GM23338 (cell line): ENCODE results near the gene C11orf98. TPM values are rescaled to one million over a fixed set of nuclear protein-coding genes. Genes with fewer than 3 reads are reported as not detected.

Source experiments
- ATAC-seq: fragments of 200-7000 bp; cut with Tn5 transposase; 3 replicates; pipeline ENCODE4 v1.9.1; 2020
- DNase-seq: peaks from one replicate; pipeline ENCODE4 v3.0.0-alpha.2; 2015; ENCODE audit warnings: low spot score
- H2AFZ ChIP-seq: fragments of 200-600 bp; sonication (generic); 2 replicates; pipeline ENCODE4 v1.8.0; 2016; ENCODE audit warnings: antibody characterized with exemption, mild to moderate bottlenecking, moderate library complexity
- H3F3A ChIP-seq: fragments of 200-600 bp; sonication (generic); replicated peaks from 2 replicates; pipeline ENCODE4 v1.8.0; 2017; ENCODE audit warnings: antibody characterized with exemption, mixed run types, low read depth
- H3K27ac ChIP-seq: fragments of 200-600 bp; sonication (generic); 2 replicates; pipeline ENCODE4 v1.6.1; 2016; ENCODE audit warnings: low read depth
- H3K27me3 ChIP-seq: fragments of 200-600 bp; sonication (generic); 2 replicates; pipeline ENCODE4 v1.8.0; 2016; ENCODE audit warnings: mild to moderate bottlenecking, mixed run types, moderate library complexity; ENCODE audit not compliant: insufficient read depth
- H3K36me3 ChIP-seq: fragments of 200-600 bp; sonication (generic); 2 replicates; pipeline ENCODE4 v1.8.0; 2016; ENCODE audit warnings: mild to moderate bottlenecking; ENCODE audit not compliant: insufficient read depth
- H3K4me1 ChIP-seq: fragments of 200-600 bp; sonication (generic); 2 replicates; pipeline ENCODE4 v1.8.0; 2016; ENCODE audit warnings: mild to moderate bottlenecking, moderate library complexity; ENCODE audit not compliant: insufficient read depth
- H3K4me2 ChIP-seq: fragments of 200-600 bp; sonication (generic); 2 replicates; pipeline ENCODE4 v1.7.1; 2017; ENCODE audit warnings: mixed run types
- H3K4me3 ChIP-seq: fragments of 200-600 bp; sonication (generic); 2 replicates; pipeline ENCODE4 v1.6.1; 2016; ENCODE audit warnings: mixed run types
- H3K79me2 ChIP-seq: fragments of 200-600 bp; sonication (generic); replicated peaks from 2 replicates; pipeline ENCODE4 v1.8.0; 2017; ENCODE audit warnings: mild to moderate bottlenecking; ENCODE audit not compliant: insufficient read depth
- H3K9me2 ChIP-seq: fragments of 200-600 bp; sonication (generic); 2 replicates; pipeline ENCODE4 v1.8.0; 2017; ENCODE audit not compliant: insufficient read depth
- H4K20me1 ChIP-seq: fragments of 200-600 bp; sonication (generic); replicated peaks from 2 replicates; pipeline ENCODE4 v1.8.0; 2017; ENCODE audit warnings: mild to moderate bottlenecking; ENCODE audit not compliant: insufficient read depth
- H3K27ac Mint-ChIP-seq: 2 replicates; pipeline ENCODE4 v1.8.0; 2020; ENCODE audit warnings: inconsistent platforms, mild to moderate bottlenecking, moderate library complexity, mixed read lengths
- H3K27me3 Mint-ChIP-seq: 3 replicates; pipeline ENCODE4 v1.8.0; 2022; ENCODE audit warnings: low read depth, mild to moderate bottlenecking, moderate library complexity, mixed read lengths, inconsistent platforms; ENCODE audit not compliant: insufficient read depth, poor library complexity
- H3K36me3 Mint-ChIP-seq: 3 replicates; pipeline ENCODE4 v1.8.0; 2021; ENCODE audit warnings: low read depth, mild to moderate bottlenecking, inconsistent platforms, moderate library complexity, mixed read lengths
- H3K4me1 Mint-ChIP-seq: 3 replicates; pipeline ENCODE4 v1.8.0; 2020; ENCODE audit warnings: mild to moderate bottlenecking, inconsistent platforms, mixed read lengths
- H3K4me3 Mint-ChIP-seq: 3 replicates; pipeline ENCODE4 v1.8.0; 2021; ENCODE audit warnings: moderate library complexity, mild to moderate bottlenecking, inconsistent platforms, mixed read lengths
- H3K9me3 Mint-ChIP-seq: 3 replicates; pipeline ENCODE4 v1.8.0; 2020; ENCODE audit warnings: moderate library complexity, mild to moderate bottlenecking, inconsistent platforms, mixed read lengths
- CREB1 ChIP-seq: fragments of 250-450 bp; sonication (Bioruptor Pico); IDR thresholded peaks from 2 replicates; pipeline ENCODE4 v1.5.0; 2020; ENCODE audit warnings: low read depth, mild to moderate bottlenecking, moderate library complexity
- EZH2 ChIP-seq: fragments of 200-600 bp; sonication (generic); IDR thresholded peaks from one replicate; pipeline ENCODE4 v1.8.0; 2017; ENCODE audit warnings: antibody characterized with exemption, mild to moderate bottlenecking, low read depth; ENCODE audit not compliant: unreplicated experiment
- EZH2phosphoT487 ChIP-seq: fragments of 200-600 bp; sonication (generic); IDR thresholded peaks from one replicate; pipeline ENCODE4 v1.8.1; 2018; ENCODE audit warnings: antibody characterized with exemption; ENCODE audit not compliant: unreplicated experiment
- JUNB ChIP-seq: IDR thresholded peaks from one replicate; pipeline ENCODE4 v1.6.1; 2016; ENCODE audit warnings: antibody characterized with exemption; ENCODE audit not compliant: unreplicated experiment
- POLR2AphosphoS5 ChIP-seq: IDR thresholded peaks from 2 replicates; pipeline ENCODE4 v1.6.1; 2016; ENCODE audit warnings: antibody characterized with exemption, low read depth
- STAT1 ChIP-seq: IDR thresholded peaks from one replicate; pipeline ENCODE4 v1.6.1; 2016; ENCODE audit warnings: antibody characterized with exemption; ENCODE audit not compliant: unreplicated experiment
- ZNF114 ChIP-seq: fragments of 250-450 bp; sonication (Bioruptor Pico); IDR thresholded peaks from 2 replicates; pipeline ENCODE4 v1.5.0; 2020; ENCODE audit warnings: mild to moderate bottlenecking, moderate library complexity
- ZNF331 ChIP-seq: fragments of 250-450 bp; sonication (Bioruptor Pico); IDR thresholded peaks from 2 replicates; pipeline ENCODE4 v1.5.0; 2020; ENCODE audit warnings: low read depth, mild to moderate bottlenecking, moderate library complexity
- ZNF462 ChIP-seq: fragments of 250-450 bp; sonication (Bioruptor Pico); IDR thresholded peaks from 2 replicates; pipeline ENCODE4 v1.5.0; 2020; ENCODE audit warnings: mild to moderate bottlenecking, moderate library complexity
- polyA plus RNA-seq: library from polyadenylated mRNA; unstranded; fragments of >200 nt; fragmentation: Nextera tagmentation; extraction: Ambion mirVana; gene quantifications from 2 replicates; pipeline ENCODE4 v1.2.1, GENCODE V29; 2016
- total RNA-seq: library from RNA; depleted of rRNA; stranded (reverse); fragments of >200 nt; shearing (Covaris generic); gene quantifications from 2 replicates; pipeline ENCODE4 v1.2.3, GENCODE V29; 2014
- TF ChIP-seq, protein P1 (sequence below): IDR thresholded peaks from one replicate; pipeline ENCODE4 v1.6.1; 2018; ENCODE audit warnings: antibody characterized with exemption; ENCODE audit not compliant: unreplicated experiment
- TF ChIP-seq, protein P2 (sequence below): IDR thresholded peaks from 2 replicates; pipeline ENCODE4 v1.6.1; 2016; ENCODE audit warnings: antibody characterized with exemption

The C11orf98 gene
- total and polyA plus RNA-seq, 2 experiments from 2014 or later = 132 to 479 TPM

GRCh38 chr11:62678770-62679696, 14.0 kb upstream of the C11orf98 start, which contains the start of gene UBXN1 (continued):
- TF ChIP-seq, protein P1, sequence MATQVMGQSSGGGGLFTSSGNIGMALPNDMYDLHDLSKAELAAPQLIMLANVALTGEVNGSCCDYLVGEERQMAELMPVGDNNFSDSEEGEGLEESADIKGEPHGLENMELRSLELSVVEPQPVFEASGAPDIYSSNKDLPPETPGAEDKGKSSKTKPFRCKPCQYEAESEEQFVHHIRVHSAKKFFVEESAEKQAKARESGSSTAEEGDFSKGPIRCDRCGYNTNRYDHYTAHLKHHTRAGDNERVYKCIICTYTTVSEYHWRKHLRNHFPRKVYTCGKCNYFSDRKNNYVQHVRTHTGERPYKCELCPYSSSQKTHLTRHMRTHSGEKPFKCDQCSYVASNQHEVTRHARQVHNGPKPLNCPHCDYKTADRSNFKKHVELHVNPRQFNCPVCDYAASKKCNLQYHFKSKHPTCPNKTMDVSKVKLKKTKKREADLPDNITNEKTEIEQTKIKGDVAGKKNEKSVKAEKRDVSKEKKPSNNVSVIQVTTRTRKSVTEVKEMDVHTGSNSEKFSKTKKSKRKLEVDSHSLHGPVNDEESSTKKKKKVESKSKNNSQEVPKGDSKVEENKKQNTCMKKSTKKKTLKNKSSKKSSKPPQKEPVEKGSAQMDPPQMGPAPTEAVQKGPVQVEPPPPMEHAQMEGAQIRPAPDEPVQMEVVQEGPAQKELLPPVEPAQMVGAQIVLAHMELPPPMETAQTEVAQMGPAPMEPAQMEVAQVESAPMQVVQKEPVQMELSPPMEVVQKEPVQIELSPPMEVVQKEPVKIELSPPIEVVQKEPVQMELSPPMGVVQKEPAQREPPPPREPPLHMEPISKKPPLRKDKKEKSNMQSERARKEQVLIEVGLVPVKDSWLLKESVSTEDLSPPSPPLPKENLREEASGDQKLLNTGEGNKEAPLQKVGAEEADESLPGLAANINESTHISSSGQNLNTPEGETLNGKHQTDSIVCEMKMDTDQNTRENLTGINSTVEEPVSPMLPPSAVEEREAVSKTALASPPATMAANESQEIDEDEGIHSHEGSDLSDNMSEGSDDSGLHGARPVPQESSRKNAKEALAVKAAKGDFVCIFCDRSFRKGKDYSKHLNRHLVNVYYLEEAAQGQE = no peak

- H3F3A ChIP-seq = peaks cover 22% of the 10 kb centered on the region
- TF ChIP-seq JUNB = no peak
- TF ChIP-seq EZH2 = no peak
- no peak for TF ChIP-seq POLR2AphosphoS5
- TF ChIP-seq, protein P2, sequence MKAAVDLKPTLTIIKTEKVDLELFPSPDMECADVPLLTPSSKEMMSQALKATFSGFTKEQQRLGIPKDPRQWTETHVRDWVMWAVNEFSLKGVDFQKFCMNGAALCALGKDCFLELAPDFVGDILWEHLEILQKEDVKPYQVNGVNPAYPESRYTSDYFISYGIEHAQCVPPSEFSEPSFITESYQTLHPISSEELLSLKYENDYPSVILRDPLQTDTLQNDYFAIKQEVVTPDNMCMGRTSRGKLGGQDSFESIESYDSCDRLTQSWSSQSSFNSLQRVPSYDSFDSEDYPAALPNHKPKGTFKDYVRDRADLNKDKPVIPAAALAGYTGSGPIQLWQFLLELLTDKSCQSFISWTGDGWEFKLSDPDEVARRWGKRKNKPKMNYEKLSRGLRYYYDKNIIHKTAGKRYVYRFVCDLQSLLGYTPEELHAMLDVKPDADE = no peak
- no peak for TF ChIP-seq CREB1
- no peak for TF ChIP-seq EZH2phosphoT487
- TF ChIP-seq ZNF331 = no peak
- no peak for TF ChIP-seq ZNF462 (CRISPR knock-in tag)
- TF ChIP-seq STAT1 = no peak
- TF ChIP-seq ZNF114 = no peak
- no peaks in the 10 kb centered on the region for H3K36me3 ChIP-seq
- peak overlapping the region; percentile 53; the same call in 1 of the 2 replicates for H3K27ac ChIP-seq
- Mint-ChIP-seq H3K27me3 (peaks cover 9% of the 10 kb centered on the region), H3K27ac (peak overlapping the region; percentile 95), H3K9me3 (no peaks in the 10 kb centered on the region), H3K36me3 (peaks cover 39% of the 10 kb centered on the region), H3K4me3 (peak overlapping the region; percentile 80), H3K4me1 (peaks cover 20% of the 10 kb centered on the region)
- H3K79me2 ChIP-seq = peaks cover 22% of the 10 kb centered on the region
- ATAC-seq = no peak; the same call in 2 of the 3 replicates
- H2AFZ ChIP-seq = no peak overlapping the region
- H3K4me3 ChIP-seq = peak overlapping the region; percentile 99
- H4K20me1 ChIP-seq = no peaks in the 10 kb centered on the region; the same call in 1 of the 2 replicates
- peaks cover 11% of the 10 kb centered on the region for H3K4me1 ChIP-seq
- no peak for DNase-seq
- no peaks in the 10 kb centered on the region for H3K9me2 ChIP-seq
- no peaks in the 10 kb centered on the region for H3K27me3 ChIP-seq
- peak overlapping the region; percentile 98 for H3K4me2 ChIP-seq
These were observed 13.4 kb upstream of the C11orf98 start for GRCh38 chr11:62678433-62678769.
